GM12872 (cell line): ENCODE results near the gene GLTP.

Experiments used
- CTCF ChIP-seq: IDR thresholded peaks from 3 replicates; pipeline ENCODE4 v1.5.1; 2011; ENCODE audit warnings: low read depth, mild to moderate bottlenecking, low read length, moderate library complexity; ENCODE audit not compliant: insufficient read depth

The GLTP gene

DNA sequence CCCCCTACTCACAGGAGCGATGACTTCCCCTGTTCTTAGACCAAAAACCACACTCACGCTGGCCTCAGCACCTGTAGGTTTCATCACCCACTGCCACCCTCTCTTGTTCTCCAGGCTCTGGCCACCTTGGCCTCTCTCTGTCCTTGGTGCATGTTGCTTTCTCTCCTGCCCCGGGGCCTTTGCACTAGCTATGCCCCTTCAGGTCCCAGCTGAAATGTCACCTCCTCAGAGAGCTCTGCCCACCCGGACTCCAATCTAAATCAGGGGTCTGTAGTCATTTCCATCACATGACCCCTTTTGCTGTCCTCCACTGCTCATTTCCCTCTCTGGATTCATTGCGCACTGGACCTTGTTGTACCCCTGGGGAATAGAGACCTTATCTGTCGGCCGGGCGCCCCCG, 39.0 kb downstream of the GLTP start:
- no peak for TF ChIP-seq CTCF

GRCh38 chr12:109840305-109841074, 39.9 kb downstream of the GLTP start:
- TF ChIP-seq CTCF, result no peak

DNA sequence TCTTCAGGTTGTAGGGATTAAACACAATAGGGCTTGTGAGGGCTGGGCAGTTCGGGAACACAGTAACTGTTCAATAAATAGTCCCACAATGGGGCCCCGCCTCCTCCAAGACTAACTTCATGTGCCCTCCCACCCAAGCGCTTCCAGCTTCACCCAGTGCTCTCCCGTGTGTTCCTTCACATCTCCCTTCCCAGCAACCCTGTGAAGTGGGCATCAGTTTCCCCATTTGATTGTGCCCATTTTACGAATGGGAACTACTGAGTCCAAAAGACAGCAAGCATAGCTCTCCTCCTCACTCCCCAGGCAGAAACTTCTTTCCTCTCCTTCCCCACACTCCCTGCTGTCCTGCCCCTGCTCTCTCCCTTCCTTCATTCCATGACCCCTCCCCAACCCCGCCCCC, 40.9 kb downstream of the GLTP start:
- no peak for TF ChIP-seq CTCF

DNA sequence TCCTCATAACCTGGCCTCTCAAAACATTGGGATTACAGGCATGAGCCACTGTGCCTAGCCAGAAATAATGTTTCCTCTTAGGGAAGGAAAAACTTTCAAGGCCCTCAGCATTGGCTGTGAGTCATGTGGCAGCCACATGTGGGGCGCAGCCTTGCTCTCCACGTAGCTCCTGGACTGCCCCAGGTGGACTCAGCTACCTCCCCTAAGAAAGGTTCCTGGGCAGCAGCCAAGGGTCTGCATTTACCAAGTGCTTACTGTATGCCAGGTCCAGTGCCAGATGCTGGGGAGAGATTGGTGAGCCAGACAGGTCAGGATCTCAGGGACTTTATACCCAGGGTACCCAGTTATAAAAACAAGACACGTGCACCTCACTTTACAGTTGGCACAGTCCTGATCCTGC, 43.4 kb downstream of the GLTP start:
- no peak for TF ChIP-seq CTCF

DNA sequence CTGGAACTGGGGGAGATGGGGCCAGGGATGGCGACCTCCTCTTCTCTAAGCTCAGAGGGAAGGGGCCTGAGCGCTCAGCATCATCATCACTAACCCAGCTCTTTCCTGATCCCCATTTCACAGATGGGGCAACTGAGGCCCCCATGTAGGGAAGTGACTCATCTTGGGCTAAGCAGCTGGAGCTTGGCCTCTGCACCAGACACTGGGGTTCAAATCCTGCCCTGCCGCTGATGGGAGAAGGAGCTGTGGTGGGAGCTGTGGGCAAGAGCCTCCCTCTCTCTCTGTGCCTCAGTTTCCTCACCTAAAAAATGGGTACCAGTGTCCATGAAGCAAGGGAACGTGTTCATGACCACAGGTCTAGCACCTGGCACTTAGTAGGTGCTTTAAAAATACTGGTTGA, 44.5 kb downstream of the GLTP start:
- no peak for TF ChIP-seq CTCF

GRCh38 chr12:109833307-109834189, 46.8 kb downstream of the GLTP start, which contains the start of gene TRPV4:
Gene TRPV4, minus strand, starts transcription at chr12:109833398. Its CDS starts 18,602 bp downstream, at chr12:109814796.
- no peak for TF ChIP-seq CTCF

- no peak for TF ChIP-seq CTCF
Measured at GRCh38 chr12:109832541-109833306, 47.6 kb downstream of the GLTP start.
